GM21619 (cell line): ENCODE results near the gene CSRP1.

Experiments used
- ATAC-seq: cut with Tn5 transposase; IDR thresholded peaks from one replicate; pipeline ENCODE4 v1.9.1; 2021; ENCODE audit not compliant: unreplicated experiment

Gene CSRP1

GRCh38 chr1:201513498-201514243, 6.7 kb upstream of the CSRP1 start:
- no peak for ATAC-seq

GRCh38 chr1:201511941-201512539, 5.1 kb upstream of the CSRP1 start:
- ATAC-seq: peak; percentile 36

- no peak for ATAC-seq
Measured at GRCh38 chr1:201511396-201511940, 4.5 kb upstream of the CSRP1 start.

- ATAC-seq: no peak
Measured at GRCh38 chr1:201510734-201511133, 3.8 kb upstream of the CSRP1 start.

GRCh38 chr1:201509601-201510374, 2.9 kb upstream of the CSRP1 start:
- no peak for ATAC-seq

- no peak for ATAC-seq
Measured at GRCh38 chr1:201508809-201509208, 1.9 kb upstream of the CSRP1 start.

- ATAC-seq: no peak
Measured at GRCh38 chr1:201507360-201507675, 395 bp upstream of the CSRP1 start.

- ATAC-seq: no peak
Measured at GRCh38 chr1:201506092-201506491, 831 bp downstream of the CSRP1 start.

- ATAC-seq: no peak
Measured at GRCh38 chr1:201505503-201505890, 1.4 kb downstream of the CSRP1 start.

GRCh38 chr1:201504799-201505502, 2.0 kb downstream of the CSRP1 start:
- no peak for ATAC-seq

- no peak for ATAC-seq
Measured at GRCh38 chr1:201504179-201504631, 2.7 kb downstream of the CSRP1 start.

- no peak for ATAC-seq
Measured at GRCh38 chr1:201503397-201504176, 3.3 kb downstream of the CSRP1 start.

GRCh38 chr1:201502511-201502857, 4.4 kb downstream of the CSRP1 start:
- ATAC-seq: no peak

- no peak for ATAC-seq
Measured at GRCh38 chr1:201501812-201502510, 5.0 kb downstream of the CSRP1 start.

- ATAC-seq: no peak
Measured at GRCh38 chr1:201501144-201501543, 5.8 kb downstream of the CSRP1 start.

- ATAC-seq: no peak
Measured at GRCh38 chr1:201500670-201501120, 6.2 kb downstream of the CSRP1 start.

GRCh38 chr1:201499795-201500669, 6.9 kb downstream of the CSRP1 start:
- no peak for ATAC-seq

GRCh38 chr1:201499191-201499590, 7.7 kb downstream of the CSRP1 start:
- no peak for ATAC-seq

GRCh38 chr1:201498621-201499020, 8.3 kb downstream of the CSRP1 start:
- ATAC-seq: no peak
